Measurements from ENCODE around the gene FGFR3.

The FGFR3 gene

DNA sequence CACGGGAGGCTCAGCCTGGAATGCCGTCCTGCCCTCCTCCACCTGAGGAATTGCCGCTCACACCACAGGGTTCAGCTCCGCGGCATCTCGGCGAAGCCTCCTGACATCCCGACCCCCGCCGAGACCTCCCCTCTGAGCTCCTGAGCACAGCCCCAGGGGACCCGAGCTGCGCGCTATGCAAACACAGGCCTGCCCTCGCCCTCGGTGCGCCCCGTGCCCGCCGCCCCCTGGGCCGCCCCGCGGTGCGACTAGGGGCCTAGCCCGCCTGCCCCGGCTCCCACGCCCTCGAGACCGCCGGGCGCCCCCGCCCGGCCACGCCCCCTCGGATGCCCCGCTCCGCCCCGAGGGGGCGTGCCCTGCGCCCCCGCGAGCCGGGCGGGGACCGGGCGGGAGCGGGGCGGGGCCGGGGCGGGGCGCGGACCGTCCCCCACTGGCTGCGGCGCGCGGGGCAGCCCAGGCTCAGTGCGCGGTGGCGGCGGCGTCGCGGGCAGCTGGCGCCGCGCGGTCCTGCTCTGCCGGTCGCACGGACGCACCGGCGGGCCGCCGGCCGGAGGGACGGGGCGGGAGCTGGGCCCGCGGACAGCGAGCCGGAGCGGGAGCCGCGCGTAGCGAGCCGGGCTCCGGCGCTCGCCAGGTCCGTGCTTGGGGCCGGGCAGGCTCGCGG lies at the start of gene FGFR3:
Gene FGFR3 (plus strand): TSS at position 462 of the 664 bp plus-strand sequence. CDS start 642 bp downstream, outside the sequence.
- DNase-seq (ENCODE audit: low read depth in 2 of 2) = peak in 1 of 2 donors; percentile 17

DNA sequence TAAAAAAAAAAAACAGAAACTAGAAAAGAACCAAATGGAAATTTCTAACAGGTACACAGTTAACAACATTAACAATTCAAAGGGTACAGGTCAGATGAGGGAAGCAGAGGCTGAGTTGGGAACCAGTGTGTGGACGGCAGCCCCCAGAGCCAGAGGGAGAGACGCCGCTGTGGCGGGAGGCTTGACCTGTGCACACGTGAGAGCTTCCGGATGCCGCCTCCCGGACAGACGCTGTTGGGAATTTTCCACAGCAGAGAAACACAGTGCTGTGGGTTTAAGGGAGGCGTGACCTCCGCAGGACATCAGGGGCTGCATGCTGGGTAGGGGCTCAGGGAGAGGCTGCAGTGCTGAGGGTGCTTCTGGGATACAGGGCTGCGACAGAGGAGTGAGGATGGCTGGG lies 49.5 kb upstream of the FGFR3 start:
- DNase-seq (ENCODE audit: low read depth in 2 of 2) = no peak

DNA sequence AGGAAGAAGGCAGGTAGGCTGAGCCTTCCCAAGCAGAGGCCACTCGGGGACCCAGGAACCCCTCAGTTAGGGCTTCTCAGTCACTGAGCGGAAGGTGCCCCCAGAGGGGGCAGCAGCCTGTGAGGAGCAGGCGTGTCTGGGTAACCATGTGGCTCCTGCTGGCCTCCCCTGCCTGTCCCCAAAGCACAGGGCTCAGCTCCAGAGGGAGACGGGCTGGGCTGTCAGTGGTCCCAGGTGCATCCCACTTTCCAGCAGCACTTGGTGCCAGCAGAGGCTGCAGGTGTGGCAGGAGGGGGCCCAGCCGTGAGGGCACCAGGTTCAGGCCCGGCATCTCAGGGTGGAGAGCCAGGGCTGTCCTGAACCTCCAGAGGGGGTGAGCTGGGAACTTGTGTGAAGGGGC lies 49.1 kb upstream of the FGFR3 start:
- DNase-seq (ENCODE audit: low read depth in 2 of 2) = no peak

DNA sequence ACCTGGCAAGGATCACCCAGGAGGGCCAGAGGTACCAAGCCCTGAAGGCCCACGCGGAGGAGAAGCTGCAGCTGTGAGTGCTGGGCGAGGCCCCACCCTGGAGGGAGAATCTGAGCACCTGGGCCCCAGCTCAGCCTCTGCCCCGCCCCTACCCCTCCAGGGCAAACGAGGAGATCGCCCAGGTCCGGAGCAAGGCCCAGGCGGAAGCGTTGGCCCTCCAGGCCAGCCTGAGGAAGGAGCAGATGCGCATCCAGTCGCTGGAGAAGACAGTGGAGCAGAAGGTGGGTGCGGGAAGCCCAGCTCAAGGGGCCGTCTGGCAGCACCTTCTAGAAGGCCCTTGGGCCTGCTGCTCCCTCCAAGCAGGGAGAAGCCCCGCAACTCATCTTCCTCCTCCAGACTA lies 48.5 kb upstream of the FGFR3 start:
- no peak for DNase-seq (ENCODE audit: low read depth in 2 of 2)

DNA sequence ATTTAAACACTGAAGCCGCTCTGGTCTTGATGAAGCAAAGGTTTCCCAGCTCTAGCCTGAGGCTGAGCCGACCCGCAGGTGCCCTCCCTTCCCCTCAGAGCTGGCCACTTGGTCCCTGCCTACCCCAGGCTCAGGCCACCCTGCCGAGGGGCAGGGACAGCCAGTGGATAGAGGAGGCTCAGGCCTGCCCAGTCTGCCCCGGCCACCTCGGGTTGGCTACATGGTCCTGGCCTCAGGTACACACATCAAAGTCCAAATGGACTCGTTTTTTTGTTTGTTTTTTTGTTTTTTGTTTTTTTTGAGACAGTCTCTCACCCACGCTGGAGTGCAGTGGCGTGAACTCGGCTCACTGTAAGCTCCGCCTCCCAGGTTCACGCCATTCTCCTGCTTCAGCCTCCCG lies 47.9 kb upstream of the FGFR3 start:
- DNase-seq (ENCODE audit: low read depth in 2 of 2) = no peak

DNA sequence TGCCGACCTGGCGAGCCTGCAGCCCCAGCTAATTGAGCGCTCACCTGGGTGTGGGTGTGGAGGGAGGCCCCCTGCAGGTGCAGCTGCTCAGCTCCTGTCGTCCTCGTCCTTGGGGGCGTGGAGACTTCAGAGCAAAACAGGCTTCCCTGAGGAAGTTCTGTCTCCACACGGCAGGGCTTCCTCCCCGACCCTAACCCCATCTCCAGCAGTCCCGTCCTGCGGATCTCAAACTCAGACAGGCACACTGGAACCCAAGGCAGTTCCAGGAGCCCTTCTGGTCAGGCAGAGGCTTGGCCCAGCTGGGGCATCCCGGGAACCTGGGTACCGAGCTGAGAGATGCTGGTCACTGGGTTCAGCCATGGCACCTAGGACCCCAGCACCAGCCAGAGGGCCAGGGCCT lies 47.4 kb upstream of the FGFR3 start:
- no peak for DNase-seq (ENCODE audit: low read depth in 2 of 2)

DNA sequence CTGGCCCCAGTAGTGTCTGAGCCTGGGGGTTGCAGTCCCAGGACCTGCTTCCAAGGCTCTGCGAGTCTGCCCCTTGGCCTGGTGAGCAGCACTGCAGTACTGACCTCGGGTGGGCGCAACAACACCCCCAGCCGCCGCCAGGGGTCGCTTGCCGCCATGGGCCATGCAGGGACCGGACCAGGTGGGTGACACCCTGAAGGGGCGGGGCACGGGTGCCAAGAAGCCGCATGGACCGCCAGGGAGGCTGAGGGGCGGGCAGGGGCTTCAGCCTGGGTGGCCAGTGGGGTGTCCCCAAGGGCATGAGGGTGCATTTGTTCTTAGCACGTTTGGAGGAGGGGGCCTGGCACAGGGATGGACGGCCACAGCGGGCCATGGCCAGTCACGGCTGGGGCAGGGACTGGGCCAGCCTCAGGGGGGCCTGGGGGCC lies 46.8 kb upstream of the FGFR3 start:
- DNase-seq (ENCODE audit: low read depth in 2 of 2) = peak; percentile 84 to 85

DNA sequence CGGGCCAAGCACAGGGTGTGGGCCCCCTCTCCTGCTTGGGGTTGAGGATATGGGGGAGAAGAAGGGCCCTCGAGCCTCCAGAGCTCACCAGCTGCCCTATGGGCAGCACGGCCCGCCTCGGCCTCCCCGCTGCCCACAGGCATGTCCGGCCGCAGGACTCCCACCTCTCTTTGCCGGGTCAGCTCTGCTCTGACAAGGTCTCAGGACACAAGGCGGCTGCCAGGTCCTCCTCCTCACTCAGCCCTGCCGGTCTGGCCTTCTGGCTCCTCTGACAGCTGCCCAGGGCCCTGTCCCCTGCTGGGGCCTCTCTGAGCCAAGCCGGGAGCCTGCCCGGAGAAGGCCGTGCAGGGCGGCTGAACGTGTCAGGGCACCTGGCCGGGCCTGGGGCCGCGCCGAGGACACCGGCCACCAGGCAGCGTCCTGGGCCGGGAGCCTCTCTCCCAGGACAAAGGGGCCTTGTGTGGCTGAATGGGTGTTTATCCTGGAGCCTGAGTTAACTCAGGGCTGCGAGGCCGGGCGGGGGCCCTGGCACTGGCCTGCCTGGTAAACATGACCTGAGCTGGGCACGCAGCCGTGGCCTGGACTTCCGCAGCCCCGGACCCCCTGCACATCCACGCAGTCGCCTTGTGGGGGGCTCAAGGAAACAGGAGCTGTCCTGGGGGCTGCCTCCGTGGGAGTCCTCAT lies 46.0 kb upstream of the FGFR3 start:
- no peak for DNase-seq (ENCODE audit: low read depth in 2 of 2)

DNA sequence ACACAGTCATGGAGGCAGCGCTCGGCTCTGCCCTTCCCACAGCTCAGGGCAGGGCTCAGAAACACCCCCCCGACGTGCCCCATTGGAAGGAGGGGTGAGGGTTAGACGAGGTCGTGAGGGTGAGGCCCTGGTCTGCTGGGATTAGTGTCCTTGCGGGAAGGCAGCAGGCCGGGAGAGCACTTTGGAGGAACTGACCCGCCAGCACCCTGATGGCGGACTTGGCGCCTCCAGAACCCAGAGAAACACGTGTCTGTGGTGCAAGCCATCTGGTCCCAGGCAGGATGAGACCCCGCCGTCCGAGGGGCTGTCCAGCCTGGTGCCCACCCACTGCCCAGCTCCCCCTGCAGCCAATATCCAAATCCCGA lies 45.5 kb upstream of the FGFR3 start:
- DNase-seq (ENCODE audit: low read depth in 2 of 2) = no peak

DNA sequence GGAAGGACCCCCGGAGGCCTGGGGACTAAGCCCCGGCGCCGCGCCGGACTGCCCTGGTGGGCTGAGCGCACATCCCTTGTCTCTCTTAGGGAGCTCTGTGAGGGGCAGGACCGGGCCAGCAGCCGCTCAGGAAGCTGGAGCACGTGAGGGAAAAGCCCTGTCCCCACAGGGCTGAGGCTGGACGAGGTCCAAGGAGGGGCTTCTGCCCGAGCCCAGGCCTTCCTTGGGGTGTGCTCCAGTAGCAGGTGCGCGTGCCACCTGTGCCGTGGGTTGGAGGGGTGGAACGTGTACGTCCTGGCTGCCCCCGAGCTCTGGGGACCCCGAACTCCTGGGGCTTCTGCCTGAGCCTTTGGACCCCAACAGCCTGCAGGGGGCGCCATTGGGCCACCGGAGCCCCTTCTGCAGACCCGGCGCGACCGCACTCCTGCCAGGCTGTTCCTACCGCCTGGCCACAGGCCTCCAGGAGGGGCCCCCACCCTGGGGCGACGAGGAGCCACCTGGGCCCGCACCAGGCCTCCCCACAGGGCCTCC lies 44.6 kb upstream of the FGFR3 start:
- peak; percentile 83 to 93 for DNase-seq (ENCODE audit: low read depth in 2 of 2)

DNA sequence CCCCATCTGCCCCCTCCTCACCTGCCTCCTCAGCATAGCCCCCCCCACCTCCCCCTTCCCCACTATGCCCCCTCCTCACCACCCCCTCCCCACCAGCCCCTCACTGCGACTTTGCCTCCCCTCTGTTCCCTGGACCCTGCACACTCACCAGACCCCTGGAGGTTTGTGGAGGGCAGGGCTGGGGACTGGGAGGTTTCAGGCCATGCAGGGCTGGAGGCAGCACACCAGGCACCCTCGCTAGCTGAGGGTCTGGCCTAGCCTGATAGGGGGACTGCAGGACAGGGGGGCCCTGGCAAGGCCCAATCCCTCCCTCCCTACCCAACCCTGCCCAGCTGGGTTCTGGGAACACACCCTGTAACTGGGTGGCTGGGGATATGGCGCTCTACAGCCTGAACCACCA lies 43.7 kb upstream of the FGFR3 start:
- no peak for DNase-seq (ENCODE audit: low read depth in 2 of 2)

DNA sequence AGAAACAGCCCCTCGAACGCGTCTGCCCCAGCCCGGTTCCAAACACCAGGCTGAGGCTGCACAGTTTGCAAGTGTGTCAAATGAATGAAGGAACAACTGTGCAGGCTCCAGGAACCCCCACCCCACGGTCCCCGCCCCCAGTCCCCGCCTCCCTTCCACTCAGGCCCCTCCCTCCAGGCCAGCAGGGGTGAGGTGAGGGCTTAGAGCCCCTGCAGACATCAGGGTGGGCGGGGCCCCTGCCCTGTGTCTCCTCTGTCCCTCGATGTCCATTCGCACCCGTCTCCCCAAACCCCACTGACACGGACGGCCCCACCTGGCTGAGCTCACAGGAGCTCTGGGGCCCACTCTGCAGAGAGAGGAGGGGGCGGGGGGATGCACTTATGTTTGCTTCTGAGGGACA lies 43.3 kb upstream of the FGFR3 start:
- DNase-seq (ENCODE audit: low read depth in 2 of 2) = no peak

DNA sequence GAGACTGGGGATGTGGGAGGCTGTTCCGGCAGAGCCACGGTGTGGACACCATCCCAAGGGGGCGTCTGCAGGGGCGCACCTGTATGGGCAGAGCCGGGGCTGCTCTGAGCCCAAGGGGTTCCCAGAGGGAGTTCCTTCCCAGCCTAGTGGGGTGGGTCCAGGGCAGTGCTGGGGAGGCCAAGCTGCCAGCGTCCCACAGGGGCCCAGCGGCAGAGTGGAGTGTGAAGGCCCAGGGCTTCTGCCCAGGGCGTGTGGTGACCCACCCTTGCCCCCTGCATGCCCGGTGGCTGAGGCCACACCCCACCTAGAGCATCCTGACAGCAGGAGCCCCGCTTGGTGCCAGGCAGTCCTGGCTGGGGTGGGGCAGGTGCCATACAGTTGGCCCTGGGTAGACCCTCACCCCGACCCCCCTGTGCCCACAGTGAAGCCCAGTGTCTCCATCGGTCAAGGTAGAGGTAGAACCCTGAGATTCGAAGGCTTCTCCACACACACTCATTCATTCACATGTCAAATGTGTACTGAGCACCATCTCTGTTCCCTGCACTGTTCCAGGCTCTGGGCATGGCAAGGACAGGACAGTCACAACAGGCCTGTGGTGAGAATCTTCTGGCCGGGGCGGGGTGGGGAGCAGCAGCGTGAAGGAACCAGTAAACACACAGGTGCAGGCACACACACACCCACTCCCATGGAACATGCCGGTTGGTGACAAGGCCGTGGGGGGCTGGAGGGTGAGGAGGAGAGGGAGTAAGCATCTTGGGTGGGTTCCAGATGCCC lies 42.5 kb upstream of the FGFR3 start:
- no peak for DNase-seq (ENCODE audit: low read depth in 2 of 2)

DNA sequence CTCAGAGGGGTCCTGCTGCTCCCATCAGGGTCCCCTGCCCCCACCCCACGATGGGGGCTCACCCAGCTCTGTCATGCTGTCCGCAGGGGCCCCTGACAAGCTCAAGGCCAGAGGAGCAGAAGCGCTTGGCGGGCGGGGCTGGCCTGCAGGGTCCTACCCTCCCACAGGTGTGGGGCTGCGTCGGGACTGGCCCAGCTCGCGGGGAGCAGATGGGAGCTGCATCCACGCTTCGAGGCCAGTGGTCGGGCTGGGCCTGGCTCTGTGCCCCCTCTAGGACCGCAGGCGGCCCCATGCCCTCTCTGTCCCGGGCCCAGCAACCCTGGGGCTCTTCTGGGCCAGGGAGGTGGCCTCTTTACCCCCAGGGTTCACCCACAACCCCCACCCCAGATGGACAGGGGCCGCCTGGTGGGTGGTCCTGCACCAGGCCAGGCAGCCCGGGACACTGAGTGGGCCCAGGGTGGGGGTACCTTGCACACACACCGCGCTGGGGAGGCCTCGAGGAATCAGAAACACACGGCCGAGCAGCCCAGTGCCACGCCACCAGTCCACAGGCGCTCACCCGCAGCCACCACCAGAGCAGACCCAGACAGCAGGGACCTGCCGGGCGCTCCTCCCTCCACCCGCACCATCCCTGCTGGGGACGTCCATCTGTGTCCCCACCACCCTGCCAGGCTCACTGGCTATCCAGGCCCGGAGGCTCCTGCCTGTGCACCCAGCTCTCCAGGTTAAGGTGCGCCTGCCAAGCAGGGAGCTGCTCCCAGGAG lies 41.8 kb upstream of the FGFR3 start:
- no peak for DNase-seq (ENCODE audit: low read depth in 2 of 2)

DNA sequence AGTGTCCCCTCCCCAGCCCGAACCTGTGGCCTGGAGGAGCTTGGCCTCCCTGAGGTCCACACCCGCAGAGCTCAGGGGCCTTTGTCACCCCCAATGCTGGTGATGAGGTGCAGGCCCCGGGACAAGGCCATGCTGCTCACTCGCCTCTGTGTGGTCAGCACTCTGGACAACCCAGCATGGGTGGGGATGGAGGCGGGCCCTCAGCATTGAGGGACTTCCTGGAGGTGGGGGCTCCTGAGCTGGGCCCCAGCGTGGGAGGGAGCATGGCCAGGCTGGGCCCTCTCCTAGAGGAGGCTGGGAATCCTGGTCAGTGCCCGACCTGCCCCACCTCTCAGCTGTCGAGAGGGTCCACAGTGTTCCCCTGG lies 41.2 kb upstream of the FGFR3 start:
- no peak for DNase-seq (ENCODE audit: low read depth in 2 of 2)

DNA sequence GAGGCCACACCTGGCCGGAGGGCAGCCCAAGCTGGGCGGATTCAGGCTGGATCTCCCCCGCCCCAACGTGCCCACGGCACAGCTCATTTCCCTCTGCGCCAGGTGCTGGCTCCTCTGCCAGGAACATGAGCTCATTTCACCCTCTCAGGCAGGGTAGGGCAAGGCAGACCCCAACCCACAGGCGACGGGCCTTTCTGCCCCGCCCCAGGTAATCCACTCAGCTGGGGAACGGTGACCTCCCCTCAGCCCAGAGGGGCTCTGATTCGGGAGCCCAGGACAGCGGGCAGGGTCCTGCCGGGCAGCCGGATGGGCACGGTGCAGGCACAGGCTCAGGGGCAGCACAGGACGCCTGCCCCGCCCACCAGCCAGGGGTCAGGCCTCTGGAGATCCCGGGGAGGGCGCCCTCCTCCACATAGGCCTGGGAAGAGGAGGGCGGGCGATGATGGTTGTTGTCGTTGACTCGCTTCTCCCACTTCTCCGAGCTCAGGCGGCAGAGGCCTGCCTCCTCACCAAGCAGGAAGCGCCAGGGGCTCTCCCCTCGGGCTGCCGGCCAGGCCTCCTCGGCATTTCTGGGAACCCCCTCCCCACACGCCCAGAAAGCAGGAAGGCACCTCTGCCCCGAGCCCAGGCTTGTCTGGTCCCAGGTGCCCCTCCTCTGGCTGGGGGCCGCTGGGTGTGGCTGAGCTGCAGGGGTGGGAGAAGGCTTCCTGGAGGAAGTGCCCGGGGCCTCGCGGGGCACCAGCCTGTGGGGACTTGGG lies 40.6 kb upstream of the FGFR3 start:
- DNase-seq (ENCODE audit: low read depth in 2 of 2) = peak; percentile 34 to 36

DNA sequence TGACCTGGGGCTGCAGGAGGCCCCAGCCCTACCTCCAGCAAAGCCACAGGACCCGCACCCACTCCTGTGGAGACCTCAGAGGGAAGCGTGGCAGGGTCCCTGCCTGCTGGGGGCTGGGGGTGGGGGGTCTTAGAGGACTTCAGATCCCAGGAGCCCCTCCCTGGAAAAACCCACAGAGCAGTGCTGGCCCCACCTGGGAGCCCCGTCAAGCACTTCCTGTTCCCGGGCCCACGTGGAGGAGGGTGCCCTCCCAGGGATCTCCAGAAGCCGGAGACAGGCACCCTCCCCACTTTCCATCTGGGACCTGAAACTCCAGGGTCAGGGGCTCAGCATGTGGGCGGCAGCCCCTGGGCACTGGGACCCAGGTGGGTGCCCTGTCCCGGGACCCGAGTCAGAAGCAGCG lies 39.8 kb upstream of the FGFR3 start:
- DNase-seq (ENCODE audit: low read depth in 2 of 2) = no peak

DNA sequence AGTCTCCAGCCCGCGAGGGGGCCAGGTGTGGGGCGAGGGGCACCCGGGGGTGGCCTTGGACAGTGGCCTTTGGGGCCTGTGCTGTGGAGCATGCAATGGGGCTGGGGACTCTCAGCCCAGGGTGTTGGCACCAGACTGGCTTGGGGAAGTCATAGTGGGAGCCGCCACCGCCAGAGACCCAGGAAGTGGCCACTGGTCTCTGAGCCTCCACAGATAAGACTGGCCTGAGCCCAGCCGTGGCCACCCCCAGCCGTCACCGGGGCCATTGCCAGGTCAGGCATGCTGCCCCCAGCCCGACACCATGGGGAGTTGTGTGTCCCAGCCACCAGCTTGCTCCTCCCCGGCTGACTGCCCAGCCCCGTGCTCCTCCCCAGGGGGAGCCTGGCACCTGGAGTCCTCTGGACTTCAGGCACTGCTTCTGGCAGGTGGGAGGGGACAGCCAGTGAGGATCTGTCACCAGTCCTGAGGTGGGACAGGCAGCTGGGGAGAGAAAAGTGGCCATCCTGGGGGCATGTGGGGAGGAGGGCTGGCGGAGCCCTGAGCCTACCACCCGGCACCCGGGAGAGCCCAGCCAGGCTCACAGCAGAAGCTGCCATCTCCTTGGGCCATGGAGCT lies 39.3 kb upstream of the FGFR3 start:
- no peak for DNase-seq (ENCODE audit: low read depth in 2 of 2)

DNA sequence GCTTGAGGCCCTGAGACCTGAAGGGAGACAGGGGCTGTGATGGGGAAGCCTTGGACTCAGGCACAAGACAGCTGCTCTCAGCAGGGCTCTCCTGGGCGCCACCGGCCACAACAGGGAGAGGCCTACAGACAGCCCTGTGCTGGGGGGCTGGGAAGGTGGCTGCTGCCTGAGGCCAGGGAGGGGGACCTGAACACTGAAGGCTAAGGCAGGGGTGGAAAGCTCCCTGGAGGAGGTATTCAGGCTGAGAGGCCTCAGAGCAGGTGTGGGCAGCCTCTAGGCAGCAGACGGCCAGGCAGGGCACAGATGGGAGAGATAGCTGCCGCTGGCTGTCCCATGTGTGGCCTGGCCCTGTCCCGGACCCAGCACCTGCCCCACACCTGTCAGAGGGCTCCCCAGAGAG lies 38.8 kb upstream of the FGFR3 start:
- no peak for DNase-seq (ENCODE audit: low read depth in 2 of 2)

DNA sequence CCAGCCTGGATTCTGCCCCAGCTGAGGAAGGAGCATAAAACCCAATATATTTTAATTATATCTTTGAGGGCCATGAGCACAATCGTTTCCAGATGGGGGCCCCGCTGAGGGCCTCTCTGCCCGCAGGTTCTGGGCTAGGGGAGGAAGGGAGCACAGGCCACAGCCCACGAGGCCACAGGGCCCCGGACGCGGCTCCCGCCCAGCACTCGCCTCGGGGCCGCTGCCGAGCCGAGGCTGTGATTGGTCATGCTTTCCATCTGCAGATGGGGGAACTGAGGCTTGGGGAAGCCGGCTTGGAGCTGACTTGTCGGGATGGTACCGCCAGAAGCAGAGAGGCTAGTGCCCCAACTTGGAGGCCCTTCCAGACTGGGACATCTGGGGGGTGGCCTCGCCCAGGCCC lies 37.8 kb upstream of the FGFR3 start:
- no peak for DNase-seq (ENCODE audit: low read depth in 2 of 2)

DNA sequence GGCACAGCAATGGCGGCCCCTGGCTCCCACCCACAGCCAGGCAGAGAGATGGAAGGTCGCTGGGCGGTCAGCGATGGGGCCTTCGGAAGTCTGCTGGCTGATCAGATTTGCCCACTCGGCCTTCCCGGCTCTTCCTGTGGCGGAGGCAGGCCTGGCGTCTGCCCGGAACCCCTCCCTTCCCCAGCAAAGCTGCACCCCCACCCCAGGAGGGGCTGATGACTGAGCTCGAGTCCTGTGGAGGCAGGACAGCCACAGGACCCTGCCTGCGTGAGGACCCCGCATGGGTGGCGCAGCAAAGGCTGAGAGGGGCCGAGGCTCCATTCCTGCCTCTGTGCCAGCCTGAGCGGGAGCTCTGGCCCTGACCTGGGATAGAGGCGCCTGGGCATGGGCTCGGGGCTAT lies 37.0 kb upstream of the FGFR3 start:
- DNase-seq (ENCODE audit: low read depth in 2 of 2) = no peak
